H9 (cell line): ENCODE results near the gene NFE2. TPM values are rescaled to one million over a fixed set of nuclear protein-coding genes. Genes with fewer than 3 reads are reported as not detected.
A peak's percentile ranks its signal among the peaks of the same experiment; 100 is the strongest.

ENCODE experiments used
- DNase-seq: peaks from one replicate; pipeline ENCODE4 v3.0.0-alpha.2; 2017
- H2AFZ ChIP-seq: one replicate; pipeline ENCODE4 v1.6.1; 2013; ENCODE audit warnings: mild to moderate bottlenecking, low read length, control low read depth, moderate library complexity
- H2AK5ac ChIP-seq: 2 replicates; pipeline ENCODE4 v1.6.1; 2013; ENCODE audit warnings: low read length, control low read depth, mixed read lengths; ENCODE audit not compliant: insufficient read length
- H2BK120ac ChIP-seq: one replicate; pipeline ENCODE4 v1.6.1; 2013; ENCODE audit warnings: low read depth, mild to moderate bottlenecking, low read length, control low read depth, inconsistent platforms; ENCODE audit not compliant: poor library complexity, severe bottlenecking
- H2BK12ac ChIP-seq: 2 replicates; pipeline ENCODE4 v1.6.1; 2013; ENCODE audit warnings: low read length, control low read depth, mixed read lengths, low read depth; ENCODE audit not compliant: insufficient read length
- H2BK15ac ChIP-seq: 2 replicates; pipeline ENCODE4 v1.6.1; 2013; ENCODE audit warnings: low read depth, low read length, control low read depth
- H2BK20ac ChIP-seq: one replicate; pipeline ENCODE4 v1.6.1; 2013; ENCODE audit warnings: low read depth, mild to moderate bottlenecking, low read length, control low read depth, inconsistent platforms; ENCODE audit not compliant: poor library complexity, severe bottlenecking
- H2BK5ac ChIP-seq: 2 replicates; pipeline ENCODE4 v1.6.1; 2013; ENCODE audit warnings: low read length, control low read depth, mixed read lengths; ENCODE audit not compliant: insufficient read length
- H3K14ac ChIP-seq: 2 replicates; pipeline ENCODE4 v1.6.1; 2013; ENCODE audit warnings: low read length, control low read depth; ENCODE audit not compliant: insufficient read depth
- H3K18ac ChIP-seq: 2 replicates; pipeline ENCODE4 v1.6.1; 2013; ENCODE audit warnings: low read depth, mild to moderate bottlenecking, mixed read lengths, low read length, control low read depth; ENCODE audit not compliant: insufficient read length
- H3K23ac ChIP-seq: 2 replicates; pipeline ENCODE4 v1.6.1; 2013; ENCODE audit warnings: low read length, control low read depth, mixed read lengths, low read depth; ENCODE audit not compliant: insufficient read length
- H3K23me2 ChIP-seq: 2 replicates; pipeline ENCODE4 v1.6.1; 2013; ENCODE audit warnings: low read depth, mild to moderate bottlenecking, mixed read lengths, low read length, control low read depth; ENCODE audit not compliant: insufficient read length, poor library complexity, severe bottlenecking
- H3K27ac ChIP-seq: 2 replicates; pipeline ENCODE4 v1.5.1; 2013; ENCODE audit warnings: low read length, control low read depth, mixed read lengths, low read depth; ENCODE audit not compliant: insufficient read length
- H3K27me3 ChIP-seq: 2 replicates; pipeline ENCODE4 v1.6.1; 2013; ENCODE audit warnings: low read length, control low read depth, inconsistent platforms; ENCODE audit not compliant: insufficient read depth
- H3K4ac ChIP-seq: 2 replicates; pipeline ENCODE4 v1.6.1; 2013; ENCODE audit warnings: low read depth, mild to moderate bottlenecking, control low read depth, inconsistent platforms, low read length, moderate library complexity
- H3K4me1 ChIP-seq: 2 replicates; pipeline ENCODE4 v1.6.1; 2013; ENCODE audit warnings: low read length, control low read depth, inconsistent platforms; ENCODE audit not compliant: insufficient read depth
- H3K4me2 ChIP-seq: 2 replicates; pipeline ENCODE4 v1.6.1; 2013; ENCODE audit warnings: low read length, control low read depth, mixed read lengths; ENCODE audit not compliant: insufficient read length, insufficient read depth
- H3K56ac ChIP-seq: 2 replicates; pipeline ENCODE4 v1.6.1; 2013; ENCODE audit warnings: low read depth, mild to moderate bottlenecking, mixed read lengths, low read length, control low read depth; ENCODE audit not compliant: insufficient read length
- H3K79me1 ChIP-seq: 2 replicates; pipeline ENCODE4 v1.6.1; 2013; ENCODE audit warnings: low read depth, mild to moderate bottlenecking, moderate library complexity, low read length, control low read depth, inconsistent platforms; ENCODE audit not compliant: insufficient read depth, poor library complexity, severe bottlenecking
- H3K79me2 ChIP-seq: 2 replicates; pipeline ENCODE4 v1.6.1; 2013; ENCODE audit warnings: low read length, control low read depth, inconsistent platforms; ENCODE audit not compliant: insufficient read depth
- H3K9ac ChIP-seq: 2 replicates; pipeline ENCODE4 v1.6.1; 2013; ENCODE audit warnings: low read length, control low read depth, mixed read lengths; ENCODE audit not compliant: insufficient read length; ENCODE audit errors: extremely low read depth
- H3K9me3 ChIP-seq: one replicate; pipeline ENCODE4 v1.6.1; 2013; ENCODE audit warnings: low read depth, low read length, inconsistent platforms; ENCODE audit not compliant: control insufficient read depth
- H3T11ph ChIP-seq: one replicate; pipeline ENCODE4 v1.6.1; 2013; ENCODE audit warnings: mild to moderate bottlenecking, low read length, control low read depth, inconsistent platforms
- H4K20me1 ChIP-seq: one replicate; pipeline ENCODE4 v1.6.1; 2013; ENCODE audit not compliant: control insufficient read depth, insufficient read length, insufficient read depth
- H4K5ac ChIP-seq: 2 replicates; pipeline ENCODE4 v1.6.1; 2013; ENCODE audit warnings: low read depth, mild to moderate bottlenecking, mixed read lengths, low read length, control low read depth; ENCODE audit not compliant: insufficient read length
- H4K8ac ChIP-seq: replicated peaks from 2 replicates; pipeline ENCODE4 v1.6.1; 2013; ENCODE audit warnings: low read length, control low read depth, mixed read lengths, low read depth; ENCODE audit not compliant: insufficient read length
- H4K91ac ChIP-seq: 2 replicates; pipeline ENCODE4 v1.6.1; 2013; ENCODE audit warnings: low read depth, mild to moderate bottlenecking, moderate library complexity, mixed read lengths, low read length, control low read depth; ENCODE audit not compliant: insufficient read length
- H3K27ac Mint-ChIP-seq, 3 experiments: 2 replicates in 2 of 3; 3 replicates in 1 of 3; pipeline ENCODE4 v1.8.0; 2020 to 2021; ENCODE audit warnings: mixed read lengths in 3 of 3, mild to moderate bottlenecking in 1 of 3, moderate library complexity in 1 of 3
- H3K27me3 Mint-ChIP-seq: 2 replicates; pipeline ENCODE4 v1.8.0; 2021; ENCODE audit warnings: low read depth, mild to moderate bottlenecking, moderate library complexity, mixed read lengths
- H3K36me3 Mint-ChIP-seq, 3 experiments: 2 replicates in 2 of 3; 3 replicates in 1 of 3; pipeline ENCODE4 v1.8.0; 2020 to 2021; ENCODE audit warnings: low read depth in 3 of 3, mixed read lengths in 3 of 3; ENCODE audit not compliant: insufficient read depth in 1 of 3
- H3K4me1 Mint-ChIP-seq, 2 experiments: 2 replicates each; pipeline ENCODE4 v1.8.0; 2020; ENCODE audit warnings: mixed read lengths in 2 of 2
- H3K4me3 Mint-ChIP-seq, 2 experiments: 2 replicates in 1 of 2; 3 replicates in 1 of 2; pipeline ENCODE4 v1.8.0; 2020 to 2021; ENCODE audit warnings: mild to moderate bottlenecking in 2 of 2, mixed read lengths in 2 of 2, moderate library complexity in 1 of 2
- H3K9me3 Mint-ChIP-seq, 2 experiments: 2 replicates in 1 of 2; 3 replicates in 1 of 2; pipeline ENCODE4 v1.8.0; 2020; ENCODE audit warnings: mild to moderate bottlenecking in 2 of 2, mixed read lengths in 2 of 2, moderate library complexity in 1 of 2
- CTCF ChIP-seq: fragments of 200-600 bp; sonication (generic); conservative IDR thresholded peaks from 3 replicates; pipeline ENCODE4 v1.8.0; 2021; ENCODE audit warnings: antibody characterized with exemption, mild to moderate bottlenecking
- WGBS: extraction: QIAGEN DNeasy Blood & Tissue Kit; methylation state at CpG from one replicate; pipeline ENCODE4 v1.1.7; 2013; ENCODE audit warnings: missing lambda C conversion rate, low lambda C conversion rate, mixed read lengths; ENCODE audit not compliant: insufficient read length; ENCODE audit errors: extremely low coverage; 5-methylcytosine and 5-hydroxymethylcytosine counted together
- microRNA-seq: library from miRNA; unstranded; fragments of <30 nt; microRNA quantifications from one replicate; pipeline ENCODE4, GENCODE V29; 2020; ENCODE audit warnings: borderline microRNAs expressed
- total RNA-seq: library from RNA; stranded (reverse); gene quantifications from 2 replicates; pipeline ENCODE4 v1.2.1, GENCODE V29; 2021

NFE2 gene
- total RNA-seq, 1 experiment from 2014 or later: 1.2 TPM

- no peaks in the 10 kb centered on the region for H3K4me1 Mint-ChIP-seq
- Histone ChIP-seq H3K4me2 (no peak overlapping the region), H3K4me1 (no peaks in the 10 kb centered on the region), H3T11ph (no peak overlapping the region), H3K9ac (no peak overlapping the region), H3K79me1 (no peaks in the 10 kb centered on the region), H3K18ac (no peak overlapping the region), H4K5ac (no peak overlapping the region), H2BK20ac (no peak overlapping the region), H2BK15ac (no peak overlapping the region), H3K23me2 (no peaks in the 10 kb centered on the region), H3K14ac (no peak overlapping the region), H2AK5ac (no peak overlapping the region), H4K8ac (no peak overlapping the region), H2BK12ac (no peak overlapping the region), H4K91ac (no peak overlapping the region), H3K79me2 (no peaks in the 10 kb centered on the region), H3K23ac (no peak overlapping the region), H4K20me1 (no peaks in the 10 kb centered on the region), H2BK5ac (no peak overlapping the region), H3K27me3 (no peaks in the 10 kb centered on the region), H2AFZ (no peak overlapping the region), H2BK120ac (no peak overlapping the region), H3K9me3 (no peaks in the 10 kb centered on the region), H3K27ac (no peak overlapping the region), H3K56ac (no peak overlapping the region), H3K4ac (no peak overlapping the region)
- H3K36me3 Mint-ChIP-seq: peaks cover 50 to 81% (median 72%) of the 10 kb centered on the region in 3 experiments; a peak in 6 of 7 replicates
- no peak overlapping the region for H3K27ac Mint-ChIP-seq
- DNase-seq: no peak
- no peaks in the 10 kb centered on the region for H3K9me3 Mint-ChIP-seq
- H3K4me3 Mint-ChIP-seq: no peak overlapping the region
- TF ChIP-seq CTCF: no peak
- WGBS: no CpG with 5 or more reads among the region's 6 CpGs
- H3K27me3 Mint-ChIP-seq: no peaks in the 10 kb centered on the region
These were observed 54.7 kb downstream of the NFE2 start for GRCh38 chr12:54246011-54246641.

Small RNA genes within 50 kb of the gene (microRNA-seq; reads per million reads assigned to microRNA genes)
- 28.9 reads per million, percentile 59 among the genes with 10 or more reads in this experiment for gene MIR148B

Other genes starting within 250 kb of the NFE2 start
- not detected in 2 replicates for gene HOXC4, start 247.2 kb downstream of the NFE2 start, total RNA-seq
- gene SMUG1, start 112.0 kb downstream of the NFE2 start, total RNA-seq: 21.7 and 23.0 TPM in 2 replicates
- gene CBX5, start 20.9 kb downstream of the NFE2 start, total RNA-seq: 204 and 206 TPM in 2 replicates
- 3,193 and 3,242 TPM in 2 replicates for gene HNRNPA1, start 20.3 kb downstream of the NFE2 start, total RNA-seq
- gene COPZ1, start 24.1 kb upstream of the NFE2 start, total RNA-seq: 104 TPM in 2 replicates
- gene GPR84, start 63.5 kb upstream of the NFE2 start, total RNA-seq: not detected in 2 replicates
- 5.7 and 6.2 TPM in 2 replicates for gene ZNF385A, start 83.7 kb upstream of the NFE2 start, total RNA-seq
- gene ITGA5, start 118.3 kb upstream of the NFE2 start, total RNA-seq: 12.2 and 16.2 TPM in 2 replicates
- 0.33 TPM in 1 of 2 replicates, not detected in the other for gene GTSF1, start 172.6 kb upstream of the NFE2 start, total RNA-seq
- gene NCKAP1L, start 196.7 kb upstream of the NFE2 start, total RNA-seq: not detected in 2 replicates
- gene PDE1B, start 248.6 kb upstream of the NFE2 start, total RNA-seq: 1.6 and 2.1 TPM in 2 replicates